GM23338 (cell line): ENCODE results near the gene MAGI3. TPM values are rescaled to one million over a fixed set of nuclear protein-coding genes. Genes with fewer than 3 reads are reported as not detected.

Source experiments
- ATAC-seq: fragments of 200-7000 bp; cut with Tn5 transposase; 3 replicates; pipeline ENCODE4 v1.9.1; 2020
- DNase-seq: peaks from one replicate; pipeline ENCODE4 v3.0.0-alpha.2; 2015; ENCODE audit warnings: low spot score
- H2AFZ ChIP-seq: fragments of 200-600 bp; sonication (generic); 2 replicates; pipeline ENCODE4 v1.8.0; 2016; ENCODE audit warnings: antibody characterized with exemption, mild to moderate bottlenecking, moderate library complexity
- H3F3A ChIP-seq: fragments of 200-600 bp; sonication (generic); replicated peaks from 2 replicates; pipeline ENCODE4 v1.8.0; 2017; ENCODE audit warnings: antibody characterized with exemption, mixed run types, low read depth
- H3K27ac ChIP-seq: fragments of 200-600 bp; sonication (generic); 2 replicates; pipeline ENCODE4 v1.6.1; 2016; ENCODE audit warnings: low read depth
- H3K27me3 ChIP-seq: fragments of 200-600 bp; sonication (generic); 2 replicates; pipeline ENCODE4 v1.8.0; 2016; ENCODE audit warnings: mild to moderate bottlenecking, mixed run types, moderate library complexity; ENCODE audit not compliant: insufficient read depth
- H3K36me3 ChIP-seq: fragments of 200-600 bp; sonication (generic); 2 replicates; pipeline ENCODE4 v1.8.0; 2016; ENCODE audit warnings: mild to moderate bottlenecking; ENCODE audit not compliant: insufficient read depth
- H3K4me1 ChIP-seq: fragments of 200-600 bp; sonication (generic); 2 replicates; pipeline ENCODE4 v1.8.0; 2016; ENCODE audit warnings: mild to moderate bottlenecking, moderate library complexity; ENCODE audit not compliant: insufficient read depth
- H3K4me2 ChIP-seq: fragments of 200-600 bp; sonication (generic); 2 replicates; pipeline ENCODE4 v1.7.1; 2017; ENCODE audit warnings: mixed run types
- H3K4me3 ChIP-seq: fragments of 200-600 bp; sonication (generic); 2 replicates; pipeline ENCODE4 v1.6.1; 2016; ENCODE audit warnings: mixed run types
- H3K79me2 ChIP-seq: fragments of 200-600 bp; sonication (generic); replicated peaks from 2 replicates; pipeline ENCODE4 v1.8.0; 2017; ENCODE audit warnings: mild to moderate bottlenecking; ENCODE audit not compliant: insufficient read depth
- H3K9me2 ChIP-seq: fragments of 200-600 bp; sonication (generic); 2 replicates; pipeline ENCODE4 v1.8.0; 2017; ENCODE audit not compliant: insufficient read depth
- H4K20me1 ChIP-seq: fragments of 200-600 bp; sonication (generic); replicated peaks from 2 replicates; pipeline ENCODE4 v1.8.0; 2017; ENCODE audit warnings: mild to moderate bottlenecking; ENCODE audit not compliant: insufficient read depth
- H3K27ac Mint-ChIP-seq: 2 replicates; pipeline ENCODE4 v1.8.0; 2020; ENCODE audit warnings: inconsistent platforms, mild to moderate bottlenecking, moderate library complexity, mixed read lengths
- H3K27me3 Mint-ChIP-seq: 3 replicates; pipeline ENCODE4 v1.8.0; 2022; ENCODE audit warnings: low read depth, mild to moderate bottlenecking, moderate library complexity, mixed read lengths, inconsistent platforms; ENCODE audit not compliant: insufficient read depth, poor library complexity
- H3K36me3 Mint-ChIP-seq: 3 replicates; pipeline ENCODE4 v1.8.0; 2021; ENCODE audit warnings: low read depth, mild to moderate bottlenecking, inconsistent platforms, moderate library complexity, mixed read lengths
- H3K4me1 Mint-ChIP-seq: 3 replicates; pipeline ENCODE4 v1.8.0; 2020; ENCODE audit warnings: mild to moderate bottlenecking, inconsistent platforms, mixed read lengths
- H3K4me3 Mint-ChIP-seq: 3 replicates; pipeline ENCODE4 v1.8.0; 2021; ENCODE audit warnings: moderate library complexity, mild to moderate bottlenecking, inconsistent platforms, mixed read lengths
- H3K9me3 Mint-ChIP-seq: 3 replicates; pipeline ENCODE4 v1.8.0; 2020; ENCODE audit warnings: moderate library complexity, mild to moderate bottlenecking, inconsistent platforms, mixed read lengths
- CREB1 ChIP-seq: fragments of 250-450 bp; sonication (Bioruptor Pico); IDR thresholded peaks from 2 replicates; pipeline ENCODE4 v1.5.0; 2020; ENCODE audit warnings: low read depth, mild to moderate bottlenecking, moderate library complexity
- JUNB ChIP-seq: IDR thresholded peaks from one replicate; pipeline ENCODE4 v1.6.1; 2016; ENCODE audit warnings: antibody characterized with exemption; ENCODE audit not compliant: unreplicated experiment
- NANOG ChIP-seq: IDR thresholded peaks from 2 replicates; pipeline ENCODE4 v1.6.1; 2016; ENCODE audit warnings: antibody characterized with exemption, borderline replicate concordance
- STAT1 ChIP-seq: IDR thresholded peaks from one replicate; pipeline ENCODE4 v1.6.1; 2016; ENCODE audit warnings: antibody characterized with exemption; ENCODE audit not compliant: unreplicated experiment
- ZNF114 ChIP-seq: fragments of 250-450 bp; sonication (Bioruptor Pico); IDR thresholded peaks from 2 replicates; pipeline ENCODE4 v1.5.0; 2020; ENCODE audit warnings: mild to moderate bottlenecking, moderate library complexity
- polyA plus RNA-seq: library from polyadenylated mRNA; unstranded; fragments of >200 nt; fragmentation: Nextera tagmentation; extraction: Ambion mirVana; gene quantifications from 2 replicates; pipeline ENCODE4 v1.2.1, GENCODE V29; 2016
- total RNA-seq: library from RNA; depleted of rRNA; stranded (reverse); fragments of >200 nt; shearing (Covaris generic); gene quantifications from 2 replicates; pipeline ENCODE4 v1.2.3, GENCODE V29; 2014
- TF ChIP-seq, protein P1 (sequence below): fragments of 250-450 bp; sonication (Bioruptor Pico); IDR thresholded peaks from 2 replicates; pipeline ENCODE4 v1.5.0; 2020; ENCODE audit warnings: mild to moderate bottlenecking, moderate library complexity
- TF ChIP-seq, protein P2 (sequence below): IDR thresholded peaks from one replicate; pipeline ENCODE4 v1.6.1; 2018; ENCODE audit warnings: antibody characterized with exemption; ENCODE audit not compliant: unreplicated experiment

The MAGI3 gene
- total and polyA plus RNA-seq, 2 experiments from 2014 or later: 3.9 to 10.0 TPM

DNA sequence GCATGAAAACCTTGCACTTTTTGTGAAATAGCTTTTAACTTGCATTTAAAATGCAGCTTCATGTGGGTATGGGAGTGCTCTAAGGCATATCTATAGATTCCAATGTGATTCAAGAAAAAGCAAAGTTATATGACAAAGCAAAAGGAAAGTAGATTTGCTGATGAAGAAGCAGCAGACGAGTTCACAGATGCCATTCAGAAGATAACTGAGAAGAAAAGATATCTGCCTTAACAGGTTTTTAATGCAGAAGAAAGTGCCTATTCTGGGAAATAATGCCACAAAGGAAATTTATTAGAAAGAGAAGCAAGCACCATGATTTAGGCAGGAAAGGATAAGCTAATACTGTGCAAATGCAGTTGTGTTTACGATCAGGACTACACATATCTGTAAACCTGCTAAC lies 300.9 kb downstream of the MAGI3 start (continued):
- TF ChIP-seq, protein P1, sequence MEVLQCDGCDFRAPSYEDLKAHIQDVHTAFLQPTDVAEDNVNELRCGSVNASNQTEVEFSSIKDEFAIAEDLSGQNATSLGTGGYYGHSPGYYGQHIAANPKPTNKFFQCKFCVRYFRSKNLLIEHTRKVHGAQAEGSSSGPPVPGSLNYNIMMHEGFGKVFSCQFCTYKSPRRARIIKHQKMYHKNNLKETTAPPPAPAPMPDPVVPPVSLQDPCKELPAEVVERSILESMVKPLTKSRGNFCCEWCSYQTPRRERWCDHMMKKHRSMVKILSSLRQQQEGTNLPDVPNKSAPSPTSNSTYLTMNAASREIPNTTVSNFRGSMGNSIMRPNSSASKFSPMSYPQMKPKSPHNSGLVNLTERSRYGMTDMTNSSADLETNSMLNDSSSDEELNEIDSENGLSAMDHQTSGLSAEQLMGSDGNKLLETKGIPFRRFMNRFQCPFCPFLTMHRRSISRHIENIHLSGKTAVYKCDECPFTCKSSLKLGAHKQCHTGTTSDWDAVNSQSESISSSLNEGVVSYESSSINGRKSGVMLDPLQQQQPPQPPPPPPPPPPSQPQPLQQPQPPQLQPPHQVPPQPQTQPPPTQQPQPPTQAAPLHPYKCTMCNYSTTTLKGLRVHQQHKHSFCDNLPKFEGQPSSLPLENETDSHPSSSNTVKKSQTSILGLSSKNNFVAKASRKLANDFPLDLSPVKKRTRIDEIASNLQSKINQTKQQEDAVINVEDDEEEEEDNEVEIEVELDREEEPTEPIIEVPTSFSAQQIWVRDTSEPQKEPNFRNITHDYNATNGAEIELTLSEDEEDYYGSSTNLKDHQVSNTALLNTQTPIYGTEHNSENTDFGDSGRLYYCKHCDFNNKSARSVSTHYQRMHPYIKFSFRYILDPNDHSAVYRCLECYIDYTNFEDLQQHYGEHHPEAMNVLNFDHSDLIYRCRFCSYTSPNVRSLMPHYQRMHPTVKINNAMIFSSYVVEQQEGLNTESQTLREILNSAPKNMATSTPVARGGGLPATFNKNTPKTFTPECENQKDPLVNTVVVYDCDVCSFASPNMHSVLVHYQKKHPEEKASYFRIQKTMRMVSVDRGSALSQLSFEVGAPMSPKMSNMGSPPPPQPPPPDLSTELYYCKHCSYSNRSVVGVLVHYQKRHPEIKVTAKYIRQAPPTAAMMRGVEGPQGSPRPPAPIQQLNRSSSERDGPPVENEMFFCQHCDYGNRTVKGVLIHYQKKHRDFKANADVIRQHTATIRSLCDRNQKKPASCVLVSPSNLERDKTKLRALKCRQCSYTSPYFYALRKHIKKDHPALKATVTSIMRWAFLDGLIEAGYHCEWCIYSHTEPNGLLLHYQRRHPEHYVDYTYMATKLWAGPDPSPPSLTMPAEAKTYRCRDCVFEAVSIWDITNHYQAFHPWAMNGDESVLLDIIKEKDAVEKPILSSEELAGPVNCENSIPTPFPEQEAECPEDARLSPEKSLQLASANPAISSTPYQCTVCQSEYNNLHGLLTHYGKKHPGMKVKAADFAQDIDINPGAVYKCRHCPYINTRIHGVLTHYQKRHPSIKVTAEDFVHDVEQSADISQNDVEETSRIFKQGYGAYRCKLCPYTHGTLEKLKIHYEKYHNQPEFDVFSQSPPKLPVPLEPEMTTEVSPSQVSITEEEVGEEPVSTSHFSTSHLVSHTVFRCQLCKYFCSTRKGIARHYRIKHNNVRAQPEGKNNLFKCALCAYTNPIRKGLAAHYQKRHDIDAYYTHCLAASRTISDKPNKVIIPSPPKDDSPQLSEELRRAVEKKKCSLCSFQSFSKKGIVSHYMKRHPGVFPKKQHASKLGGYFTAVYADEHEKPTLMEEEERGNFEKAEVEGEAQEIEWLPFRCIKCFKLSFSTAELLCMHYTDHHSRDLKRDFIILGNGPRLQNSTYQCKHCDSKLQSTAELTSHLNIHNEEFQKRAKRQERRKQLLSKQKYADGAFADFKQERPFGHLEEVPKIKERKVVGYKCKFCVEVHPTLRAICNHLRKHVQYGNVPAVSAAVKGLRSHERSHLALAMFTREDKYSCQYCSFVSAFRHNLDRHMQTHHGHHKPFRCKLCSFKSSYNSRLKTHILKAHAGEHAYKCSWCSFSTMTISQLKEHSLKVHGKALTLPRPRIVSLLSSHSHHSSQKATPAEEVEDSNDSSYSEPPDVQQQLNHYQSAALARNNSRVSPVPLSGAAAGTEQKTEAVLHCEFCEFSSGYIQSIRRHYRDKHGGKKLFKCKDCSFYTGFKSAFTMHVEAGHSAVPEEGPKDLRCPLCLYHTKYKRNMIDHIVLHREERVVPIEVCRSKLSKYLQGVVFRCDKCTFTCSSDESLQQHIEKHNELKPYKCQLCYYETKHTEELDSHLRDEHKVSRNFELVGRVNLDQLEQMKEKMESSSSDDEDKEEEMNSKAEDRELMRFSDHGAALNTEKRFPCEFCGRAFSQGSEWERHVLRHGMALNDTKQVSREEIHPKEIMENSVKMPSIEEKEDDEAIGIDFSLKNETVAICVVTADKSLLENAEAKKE (CRISPR knock-in tag): no peak
- TF ChIP-seq STAT1: no peak
- TF ChIP-seq CREB1 (CRISPR knock-in tag): no peak
- no peak for TF ChIP-seq ZNF114 (CRISPR knock-in tag)
- no peak for TF ChIP-seq NANOG
- TF ChIP-seq JUNB: no peak

DNA sequence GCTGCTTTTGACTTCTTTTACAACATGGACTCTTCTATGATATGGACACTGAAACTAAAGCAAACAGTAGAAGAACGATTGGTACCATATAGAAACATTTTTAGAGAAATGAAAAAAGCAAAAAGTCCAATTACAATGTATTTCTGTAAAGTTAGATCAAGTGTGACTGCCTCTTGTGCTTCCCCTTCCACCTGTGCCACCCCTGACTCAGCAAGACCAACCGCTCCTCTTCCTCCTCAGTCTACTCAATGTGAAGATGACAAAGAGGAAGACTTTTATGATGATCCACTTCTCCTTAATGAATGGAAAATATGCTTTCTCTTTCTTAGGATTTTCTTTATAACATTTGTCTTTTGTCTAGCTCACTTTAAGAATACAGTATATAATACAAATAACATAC lies 302.0 kb downstream of the MAGI3 start:
- Mint-ChIP-seq H3K4me1 (no peaks in the 10 kb centered on the region), H3K27ac (no peak overlapping the region), H3K36me3 (peaks cover 70% of the 10 kb centered on the region), H3K9me3 (peaks cover 25% of the 10 kb centered on the region), H3K4me3 (no peak overlapping the region), H3K27me3 (no peaks in the 10 kb centered on the region)
- Histone ChIP-seq H3K4me3 (no peak overlapping the region), H3K27me3 (no peaks in the 10 kb centered on the region), H3K79me2 (no peaks in the 10 kb centered on the region), H3K4me2 (no peak overlapping the region), H3F3A (no peaks in the 10 kb centered on the region), H3K9me2 (no peaks in the 10 kb centered on the region), H2AFZ (no peak overlapping the region), H3K36me3 (peaks cover 9% of the 10 kb centered on the region; the same call in 1 of the 2 replicates), H4K20me1 (no peaks in the 10 kb centered on the region), H3K27ac (no peak overlapping the region), H3K4me1 (no peaks in the 10 kb centered on the region)
- DNase-seq (no peak), ATAC-seq (no peak)
- TF ChIP-seq CREB1 (CRISPR knock-in tag): no peak
- TF ChIP-seq, protein P2, sequence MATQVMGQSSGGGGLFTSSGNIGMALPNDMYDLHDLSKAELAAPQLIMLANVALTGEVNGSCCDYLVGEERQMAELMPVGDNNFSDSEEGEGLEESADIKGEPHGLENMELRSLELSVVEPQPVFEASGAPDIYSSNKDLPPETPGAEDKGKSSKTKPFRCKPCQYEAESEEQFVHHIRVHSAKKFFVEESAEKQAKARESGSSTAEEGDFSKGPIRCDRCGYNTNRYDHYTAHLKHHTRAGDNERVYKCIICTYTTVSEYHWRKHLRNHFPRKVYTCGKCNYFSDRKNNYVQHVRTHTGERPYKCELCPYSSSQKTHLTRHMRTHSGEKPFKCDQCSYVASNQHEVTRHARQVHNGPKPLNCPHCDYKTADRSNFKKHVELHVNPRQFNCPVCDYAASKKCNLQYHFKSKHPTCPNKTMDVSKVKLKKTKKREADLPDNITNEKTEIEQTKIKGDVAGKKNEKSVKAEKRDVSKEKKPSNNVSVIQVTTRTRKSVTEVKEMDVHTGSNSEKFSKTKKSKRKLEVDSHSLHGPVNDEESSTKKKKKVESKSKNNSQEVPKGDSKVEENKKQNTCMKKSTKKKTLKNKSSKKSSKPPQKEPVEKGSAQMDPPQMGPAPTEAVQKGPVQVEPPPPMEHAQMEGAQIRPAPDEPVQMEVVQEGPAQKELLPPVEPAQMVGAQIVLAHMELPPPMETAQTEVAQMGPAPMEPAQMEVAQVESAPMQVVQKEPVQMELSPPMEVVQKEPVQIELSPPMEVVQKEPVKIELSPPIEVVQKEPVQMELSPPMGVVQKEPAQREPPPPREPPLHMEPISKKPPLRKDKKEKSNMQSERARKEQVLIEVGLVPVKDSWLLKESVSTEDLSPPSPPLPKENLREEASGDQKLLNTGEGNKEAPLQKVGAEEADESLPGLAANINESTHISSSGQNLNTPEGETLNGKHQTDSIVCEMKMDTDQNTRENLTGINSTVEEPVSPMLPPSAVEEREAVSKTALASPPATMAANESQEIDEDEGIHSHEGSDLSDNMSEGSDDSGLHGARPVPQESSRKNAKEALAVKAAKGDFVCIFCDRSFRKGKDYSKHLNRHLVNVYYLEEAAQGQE: no peak
